Measurements from ENCODE around the gene ENPP5.
"Not testable (repeated sequence)": the region's sequence is repeated elsewhere in the genome, so short reads cannot be mapped to it uniquely, and the experiment has no call there.

ENPP5 gene

GRCh38 chr6:46131291-46131690, 39.5 kb downstream of the ENPP5 start:
- not testable (repeated sequence) for H3K4me1 ChIP-seq (ENCODE audit: control insufficient read depth, insufficient read depth, low read length, poor library complexity, severe bottlenecking); H3K36me3 ChIP-seq (ENCODE audit: control insufficient read depth, insufficient read depth, low read length); H3K9me3 ChIP-seq (ENCODE audit: control insufficient read depth, low read length); H3K27ac ChIP-seq (ENCODE audit: low read depth, low read length, severe bottlenecking); H3K4me3 ChIP-seq (ENCODE audit: extremely low read depth, insufficient read depth, low read length, poor library complexity, severe bottlenecking)
- no CpG with 5 or more reads among the region's 1 CpG for WGBS, 2 experiments (ENCODE audit: insufficient coverage in 2 of 2)

GRCh38 chr6:46130666-46131065, 40.1 kb downstream of the ENPP5 start:
- WGBS, 2 experiments (ENCODE audit: insufficient coverage in 2 of 2) = 91 to 92% methylated on average over 4 of the region's 4 CpGs
- H3K4me1 ChIP-seq (ENCODE audit: control insufficient read depth, insufficient read depth, low read length, poor library complexity, severe bottlenecking) = peaks cover 3% of the 10 kb centered on the region
- H3K36me3 ChIP-seq (ENCODE audit: control insufficient read depth, insufficient read depth, low read length) = no peaks in the 10 kb centered on the region
- H3K4me3 ChIP-seq (ENCODE audit: extremely low read depth, insufficient read depth, low read length, poor library complexity, severe bottlenecking) = no peak overlapping the region
- H3K27ac ChIP-seq (ENCODE audit: low read depth, low read length, severe bottlenecking) = no peak overlapping the region
- H3K9me3 ChIP-seq (ENCODE audit: control insufficient read depth, low read length) = no peaks in the 10 kb centered on the region

GRCh38 chr6:46129629-46130511, 40.9 kb downstream of the ENPP5 start, which contains the start of gene ENPP4:
Gene ENPP4, plus strand, starts transcription at chr6:46129989. Its CDS starts 9,595 bp downstream, at chr6:46139584.
- peaks cover 3% of the 10 kb centered on the region for H3K4me1 ChIP-seq (ENCODE audit: control insufficient read depth, insufficient read depth, low read length, poor library complexity, severe bottlenecking)
- 1 to 4% methylated on average over 21 to 26 of the region's 61 CpGs for WGBS, 2 experiments (ENCODE audit: insufficient coverage in 2 of 2)
- no peaks in the 10 kb centered on the region for H3K36me3 ChIP-seq (ENCODE audit: control insufficient read depth, insufficient read depth, low read length)
- peak within 1 kb of the TSS; percentile 57 for H3K4me3 ChIP-seq (ENCODE audit: extremely low read depth, insufficient read depth, low read length, poor library complexity, severe bottlenecking)
- no peak within 1 kb of the TSS for H3K27ac ChIP-seq (ENCODE audit: low read depth, low read length, severe bottlenecking)
- no peaks in the 10 kb centered on the region for H3K9me3 ChIP-seq (ENCODE audit: control insufficient read depth, low read length)

GRCh38 chr6:46129291-46129628, 41.5 kb downstream of the ENPP5 start:
- Histone ChIP-seq H3K36me3 (ENCODE audit: control insufficient read depth, insufficient read depth, low read length) (no peaks in the 10 kb centered on the region), H3K4me3 (ENCODE audit: extremely low read depth, insufficient read depth, low read length, poor library complexity, severe bottlenecking) (peak overlapping the region; percentile 57), H3K27ac (ENCODE audit: low read depth, low read length, severe bottlenecking) (no peak overlapping the region), H3K4me1 (ENCODE audit: control insufficient read depth, insufficient read depth, low read length, poor library complexity, severe bottlenecking) (peaks cover 3% of the 10 kb centered on the region), H3K9me3 (ENCODE audit: control insufficient read depth, low read length) (no peaks in the 10 kb centered on the region)
- WGBS, 2 experiments (ENCODE audit: insufficient coverage in 2 of 2) = 12 to 16% methylated on average over 9 of the region's 10 CpGs

- Histone ChIP-seq H3K4me3 (ENCODE audit: extremely low read depth, insufficient read depth, low read length, poor library complexity, severe bottlenecking) (no peak overlapping the region), H3K4me1 (ENCODE audit: control insufficient read depth, insufficient read depth, low read length, poor library complexity, severe bottlenecking) (peaks cover 3% of the 10 kb centered on the region), H3K9me3 (ENCODE audit: control insufficient read depth, low read length) (no peaks in the 10 kb centered on the region), H3K27ac (ENCODE audit: low read depth, low read length, severe bottlenecking) (no peak overlapping the region), H3K36me3 (ENCODE audit: control insufficient read depth, insufficient read depth, low read length) (no peaks in the 10 kb centered on the region)
- 83 to 100% methylated on average over 1 to 2 of the region's 3 CpGs for WGBS, 2 experiments (ENCODE audit: insufficient coverage in 2 of 2)
Observed at GRCh38 chr6:46128476-46128875, 42.3 kb downstream of the ENPP5 start.

- not testable (repeated sequence) for H3K27ac ChIP-seq (ENCODE audit: low read depth, low read length, severe bottlenecking); H3K9me3 ChIP-seq (ENCODE audit: control insufficient read depth, low read length); H3K4me3 ChIP-seq (ENCODE audit: extremely low read depth, insufficient read depth, low read length, poor library complexity, severe bottlenecking); H3K36me3 ChIP-seq (ENCODE audit: control insufficient read depth, insufficient read depth, low read length); H3K4me1 ChIP-seq (ENCODE audit: control insufficient read depth, insufficient read depth, low read length, poor library complexity, severe bottlenecking)
- 70 to 77% methylated on average over 3 to 5 of the region's 5 CpGs for WGBS, 2 experiments (ENCODE audit: insufficient coverage in 2 of 2)
Observed at GRCh38 chr6:46119679-46120078, 51.1 kb downstream of the ENPP5 start.

- WGBS, 2 experiments (ENCODE audit: insufficient coverage in 2 of 2) = 90 to 91% methylated on average over 1 to 2 of the region's 3 CpGs
- Histone ChIP-seq H3K4me3 (ENCODE audit: extremely low read depth, insufficient read depth, low read length, poor library complexity, severe bottlenecking) (no peak overlapping the region), H3K9me3 (ENCODE audit: control insufficient read depth, low read length) (no peaks in the 10 kb centered on the region), H3K36me3 (ENCODE audit: control insufficient read depth, insufficient read depth, low read length) (no peaks in the 10 kb centered on the region), H3K27ac (ENCODE audit: low read depth, low read length, severe bottlenecking) (no peak overlapping the region), H3K4me1 (ENCODE audit: control insufficient read depth, insufficient read depth, low read length, poor library complexity, severe bottlenecking) (no peaks in the 10 kb centered on the region)
Observed at GRCh38 chr6:46118836-46119235, 51.9 kb downstream of the ENPP5 start.

- H3K9me3 ChIP-seq (ENCODE audit: control insufficient read depth, low read length) = no peaks in the 10 kb centered on the region
- no CpG with 5 or more reads among the region's 1 CpG for WGBS, 2 experiments (ENCODE audit: insufficient coverage in 2 of 2)
- H3K4me1 ChIP-seq (ENCODE audit: control insufficient read depth, insufficient read depth, low read length, poor library complexity, severe bottlenecking) = no peaks in the 10 kb centered on the region
- no peak overlapping the region for H3K27ac ChIP-seq (ENCODE audit: low read depth, low read length, severe bottlenecking)
- H3K4me3 ChIP-seq (ENCODE audit: extremely low read depth, insufficient read depth, low read length, poor library complexity, severe bottlenecking) = no peak overlapping the region
- H3K36me3 ChIP-seq (ENCODE audit: control insufficient read depth, insufficient read depth, low read length) = no peaks in the 10 kb centered on the region
Observed at GRCh38 chr6:46118157-46118556, 52.6 kb downstream of the ENPP5 start.

- H3K4me1 ChIP-seq (ENCODE audit: control insufficient read depth, insufficient read depth, low read length, poor library complexity, severe bottlenecking) = no peaks in the 10 kb centered on the region
- H3K9me3 ChIP-seq (ENCODE audit: control insufficient read depth, low read length) = no peaks in the 10 kb centered on the region
- no peaks in the 10 kb centered on the region for H3K36me3 ChIP-seq (ENCODE audit: control insufficient read depth, insufficient read depth, low read length)
- H3K4me3 ChIP-seq (ENCODE audit: extremely low read depth, insufficient read depth, low read length, poor library complexity, severe bottlenecking) = no peak overlapping the region
- WGBS, 2 experiments (ENCODE audit: insufficient coverage in 2 of 2) = no CpG with 5 or more reads among the region's 2 CpGs
- no peak overlapping the region for H3K27ac ChIP-seq (ENCODE audit: low read depth, low read length, severe bottlenecking)
Observed at GRCh38 chr6:46116289-46116688, 54.5 kb downstream of the ENPP5 start.

GRCh38 chr6:46115634-46116033, 55.1 kb downstream of the ENPP5 start:
- WGBS, 2 experiments (ENCODE audit: insufficient coverage in 2 of 2) = no CpG with 5 or more reads among the region's 1 CpG
- H3K4me3 ChIP-seq (ENCODE audit: extremely low read depth, insufficient read depth, low read length, poor library complexity, severe bottlenecking) = no peak overlapping the region
- no peaks in the 10 kb centered on the region for H3K36me3 ChIP-seq (ENCODE audit: control insufficient read depth, insufficient read depth, low read length)
- H3K9me3 ChIP-seq (ENCODE audit: control insufficient read depth, low read length) = no peaks in the 10 kb centered on the region
- no peak overlapping the region for H3K27ac ChIP-seq (ENCODE audit: low read depth, low read length, severe bottlenecking)
- no peaks in the 10 kb centered on the region for H3K4me1 ChIP-seq (ENCODE audit: control insufficient read depth, insufficient read depth, low read length, poor library complexity, severe bottlenecking)

GRCh38 chr6:46113370-46113769, 57.4 kb downstream of the ENPP5 start:
- H3K4me1 ChIP-seq (ENCODE audit: control insufficient read depth, insufficient read depth, low read length, poor library complexity, severe bottlenecking) = no peaks in the 10 kb centered on the region
- no peaks in the 10 kb centered on the region for H3K9me3 ChIP-seq (ENCODE audit: control insufficient read depth, low read length)
- H3K4me3 ChIP-seq (ENCODE audit: extremely low read depth, insufficient read depth, low read length, poor library complexity, severe bottlenecking) = no peak overlapping the region
- H3K36me3 ChIP-seq (ENCODE audit: control insufficient read depth, insufficient read depth, low read length) = no peaks in the 10 kb centered on the region
- H3K27ac ChIP-seq (ENCODE audit: low read depth, low read length, severe bottlenecking) = no peak overlapping the region
- 57 to 100% methylated on average over 1 of the region's 1 CpG for WGBS, 2 experiments (ENCODE audit: insufficient coverage in 2 of 2)
